NCI-H82 treated with DMSO at 0.1 percent for 48 hours (cell line): ENCODE results near the gene BABAM2.

Source experiments
- DNase-seq: peaks from one replicate; lab custom pipeline; 2025; ENCODE audit not compliant: unreplicated experiment; lab: John Stamatoyannopoulos, UW

Gene BABAM2

GRCh38 chr2:27909901-27910300, 19.4 kb downstream of the BABAM2 start:
- no peak for DNase-seq

GRCh38 chr2:27911458-27912210, 21.1 kb downstream of the BABAM2 start:
- no peak for DNase-seq

GRCh38 chr2:27912512-27912911, 22.0 kb downstream of the BABAM2 start:
- no peak for DNase-seq

GRCh38 chr2:27914041-27914804, 23.7 kb downstream of the BABAM2 start:
- DNase-seq: no peak

- no peak for DNase-seq
Observed at GRCh38 chr2:27914805-27915175, 24.3 kb downstream of the BABAM2 start.

- no peak for DNase-seq
Observed at GRCh38 chr2:27915191-27915590, 24.7 kb downstream of the BABAM2 start.

GRCh38 chr2:27915874-27916273, 25.3 kb downstream of the BABAM2 start:
- DNase-seq: no peak

GRCh38 chr2:27916293-27916995, 25.9 kb downstream of the BABAM2 start:
- no peak for DNase-seq

- no peak for DNase-seq
Observed at GRCh38 chr2:27920148-27920885, 29.8 kb downstream of the BABAM2 start.

- no peak for DNase-seq
Observed at GRCh38 chr2:27921424-27921823, 30.9 kb downstream of the BABAM2 start.

GRCh38 chr2:27921880-27922547, 31.5 kb downstream of the BABAM2 start:
- no peak for DNase-seq

- no peak for DNase-seq
Observed at GRCh38 chr2:27922842-27923241, 32.3 kb downstream of the BABAM2 start.

GRCh38 chr2:27925766-27926472, 35.4 kb downstream of the BABAM2 start:
- no peak for DNase-seq

- no peak for DNase-seq
Observed at GRCh38 chr2:27929916-27930486, 39.5 kb downstream of the BABAM2 start.

GRCh38 chr2:27931361-27931950, 40.9 kb downstream of the BABAM2 start:
- no peak for DNase-seq

- DNase-seq: no peak
Observed at GRCh38 chr2:27932396-27932795, 41.9 kb downstream of the BABAM2 start.

- no peak for DNase-seq
Observed at GRCh38 chr2:27935026-27935425, 44.5 kb downstream of the BABAM2 start.

GRCh38 chr2:27940090-27940671, 49.7 kb downstream of the BABAM2 start:
- DNase-seq: no peak

GRCh38 chr2:27940982-27941381, 50.5 kb downstream of the BABAM2 start:
- DNase-seq: no peak
